Glutamatergic neuron (in vitro differentiated cells): ENCODE measurements around the gene IMP3. TPM values are rescaled to one million over a fixed set of nuclear protein-coding genes. Genes with fewer than 3 reads are reported as not detected.
"Not testable (repeated sequence)": the region's sequence is repeated elsewhere in the genome, so short reads cannot be mapped to it uniquely, and the experiment has no call there.

Experiments used
- DNase-seq: peaks from one replicate; pipeline ENCODE4 v3.0.0; 2022
- H3K27ac Mint-ChIP-seq: one replicate; pipeline ENCODE4 v1.8.0; 2020; ENCODE audit warnings: mild to moderate bottlenecking, mixed read lengths, inconsistent platforms; ENCODE audit not compliant: unreplicated experiment
- H3K27me3 Mint-ChIP-seq: one replicate; pipeline ENCODE4 v1.8.0; 2020; ENCODE audit warnings: mild to moderate bottlenecking, moderate library complexity, mixed read lengths, inconsistent platforms; ENCODE audit not compliant: unreplicated experiment
- H3K36me3 Mint-ChIP-seq: one replicate; pipeline ENCODE4 v1.8.0; 2020; ENCODE audit warnings: mild to moderate bottlenecking, mixed read lengths, inconsistent platforms; ENCODE audit not compliant: unreplicated experiment
- H3K4me1 Mint-ChIP-seq: one replicate; pipeline ENCODE4 v1.8.0; 2020; ENCODE audit warnings: mild to moderate bottlenecking, low read depth, mixed read lengths, inconsistent platforms; ENCODE audit not compliant: unreplicated experiment
- H3K4me3 Mint-ChIP-seq: one replicate; pipeline ENCODE4 v1.8.0; 2020; ENCODE audit warnings: mild to moderate bottlenecking, mixed read lengths, inconsistent platforms; ENCODE audit not compliant: unreplicated experiment
- H3K9me3 Mint-ChIP-seq: one replicate; pipeline ENCODE4 v1.8.0; 2020; ENCODE audit warnings: mild to moderate bottlenecking, moderate library complexity, mixed read lengths, inconsistent platforms; ENCODE audit not compliant: unreplicated experiment
- CTCF ChIP-seq: fragments of 200-600 bp; sonication (generic); IDR thresholded peaks from one replicate; pipeline ENCODE4 v1.5.0; 2021; ENCODE audit not compliant: partially characterized antibody, unreplicated experiment
- total RNA-seq: library from RNA; stranded (reverse); fragmentation: NEBNext Ultra II Directional; extraction: Animal tissue kit (Norgen Biotek cat#: 25700); gene quantifications from one replicate; pipeline ENCODE4 v1.2.1, GENCODE V29; 2021; ENCODE audit not compliant: unreplicated experiment

IMP3 gene
- total RNA-seq, 1 donor from 2014 or later = 33.6 TPM

- peaks cover 4% of the 10 kb centered on the region for H3K27me3 Mint-ChIP-seq
- DNase-seq = no peak
- H3K27ac Mint-ChIP-seq = no peak overlapping the region
- peaks cover 6% of the 10 kb centered on the region for H3K9me3 Mint-ChIP-seq
- H3K36me3 Mint-ChIP-seq = no peaks in the 10 kb centered on the region
- H3K4me3 Mint-ChIP-seq = no peak overlapping the region
- peaks cover 6% of the 10 kb centered on the region for H3K4me1 Mint-ChIP-seq
- no peak for TF ChIP-seq CTCF
Observed at GRCh38 chr15:75680007-75680789, 40.2 kb upstream of the IMP3 start.

GRCh38 chr15:75678324-75678690 is 38.3 kb upstream of the IMP3 start:
- not testable (repeated sequence) for H3K36me3 Mint-ChIP-seq

GRCh38 chr15:75677465-75678323 is 37.7 kb upstream of the IMP3 start:
- Mint-ChIP-seq H3K9me3 (peaks cover 6% of the 10 kb centered on the region), H3K27ac (no peak overlapping the region), H3K4me1 (peaks cover 4% of the 10 kb centered on the region), H3K4me3 (no peak overlapping the region), H3K36me3 (no peaks in the 10 kb centered on the region), H3K27me3 (peaks cover 4% of the 10 kb centered on the region)
- no peak for DNase-seq
- TF ChIP-seq CTCF = no peak

More at GRCh38 chr15:75678324-75678690, 38.3 kb upstream of the IMP3 start:
- not testable (repeated sequence) for H3K27ac Mint-ChIP-seq, H3K4me1 Mint-ChIP-seq, DNase-seq, H3K27me3 Mint-ChIP-seq, H3K9me3 Mint-ChIP-seq, H3K4me3 Mint-ChIP-seq

- Mint-ChIP-seq H3K4me1 (peaks cover 7% of the 10 kb centered on the region), H3K27ac (no peak overlapping the region), H3K36me3 (no peaks in the 10 kb centered on the region), H3K9me3 (peaks cover 6% of the 10 kb centered on the region), H3K4me3 (no peak overlapping the region), H3K27me3 (peaks cover 4% of the 10 kb centered on the region)
- TF ChIP-seq CTCF = no peak
- no peak for DNase-seq
Observed at GRCh38 chr15:75676688-75677464, 36.9 kb upstream of the IMP3 start.

GRCh38 chr15:75675579-75676404 is 35.8 kb upstream of the IMP3 start:
- peaks cover 6% of the 10 kb centered on the region for H3K9me3 Mint-ChIP-seq
- H3K4me3 Mint-ChIP-seq = no peak overlapping the region
- peaks cover 7% of the 10 kb centered on the region for H3K4me1 Mint-ChIP-seq
- H3K27ac Mint-ChIP-seq = no peak overlapping the region
- TF ChIP-seq CTCF = no peak
- no peaks in the 10 kb centered on the region for H3K27me3 Mint-ChIP-seq
- DNase-seq = no peak
- H3K36me3 Mint-ChIP-seq = no peaks in the 10 kb centered on the region
